Testis (tissue), 2 donors: ENCODE data around the gene ZNF827.

Experiments used
- CTCF ChIP-seq, 3 experiments: fragments of 450-650 bp in 2 of 3; fragments of 200-600 bp in 1 of 3; sonication (generic) in 1 of 3; IDR thresholded peaks; one replicate each; pipeline ENCODE4 v1.5.1; 2016 to 2019; ENCODE audit warnings: antibody characterized with exemption in 3 of 3, mild to moderate bottlenecking in 2 of 3, moderate library complexity in 1 of 3
- POLR2A ChIP-seq: fragments of 450-650 bp; IDR thresholded peaks from one replicate; pipeline ENCODE4 v1.6.1; 2017; ENCODE audit warnings: antibody characterized with exemption, mild to moderate bottlenecking, moderate library complexity

GRCh38 chr4:145890689-145891088 lies 47.9 kb downstream of the ZNF827 start:
- TF ChIP-seq CTCF (IDR thresholded peaks at IDR 0.05) (no peak), POLR2A (no peak)
